ENCODE measurements around the gene ECI2.

Gene ECI2

GRCh38 chr6:4066029-4066755, 69.2 kb downstream of the ECI2 start:
- in situ Hi-C loops (cut with MboI; ENCODE audit: low sequenced_read_pairs, unreplicated experiment): loop anchor here (10.0 kb wide), 1 partner anchor 89 kb away; no protein-coding TSS in a partner anchor
- TF ChIP-seq CTCF (IDR thresholded peaks at IDR 0.05; ENCODE audit: borderline replicate concordance, control extremely low read depth, extremely low read depth, insufficient read depth, missing control alignments): no peak
- DNase-seq (ENCODE audit: low spot score): no peak

All from GM13976 (cell line).